GM21390 (cell line): ENCODE measurements around the gene LENG8.
"Not testable (repeated sequence)": the region's sequence is repeated elsewhere in the genome, so short reads cannot be mapped to it uniquely, and the experiment has no call there.

ENCODE experiments used
- ATAC-seq: cut with Tn5 transposase; IDR thresholded peaks from one replicate; pipeline ENCODE4 v1.9.1; 2021; ENCODE audit not compliant: unreplicated experiment

LENG8 gene

GRCh38 chr19:54460230-54461005 is 11.4 kb downstream of the LENG8 start:
- no peak for ATAC-seq

GRCh38 chr19:54461210-54461609 is 12.2 kb downstream of the LENG8 start:
- no peak for ATAC-seq

GRCh38 chr19:54461613-54462012 is 12.6 kb downstream of the LENG8 start:
- no peak for ATAC-seq

GRCh38 chr19:54462047-54462654 is 13.2 kb downstream of the LENG8 start:
- ATAC-seq = no peak

GRCh38 chr19:54462655-54463530 is 13.9 kb downstream of the LENG8 start:
- ATAC-seq = peak; percentile 14

- peak; percentile 46 for ATAC-seq
These were observed 14.6 kb downstream of the LENG8 start, which contains the start of gene LENG9 for GRCh38 chr19:54463531-54464043. TSS of gene LENG9 (minus strand) at chr19:54463778. CDS start at chr19:54463526, 252 bp downstream.

GRCh38 chr19:54464044-54464629 is 15.1 kb downstream of the LENG8 start:
- ATAC-seq = peak; percentile 41

- peak; percentile 36 for ATAC-seq
These were observed 15.8 kb downstream of the LENG8 start for GRCh38 chr19:54464630-54465425.

- no peak for ATAC-seq
These were observed 16.6 kb downstream of the LENG8 start for GRCh38 chr19:54465426-54466109.

GRCh38 chr19:54466110-54466480 is 17.1 kb downstream of the LENG8 start:
- not testable (repeated sequence) for ATAC-seq

- no peak for ATAC-seq
These were observed 20.5 kb downstream of the LENG8 start for GRCh38 chr19:54469496-54469934.

- no peak for ATAC-seq
These were observed 21.4 kb downstream of the LENG8 start for GRCh38 chr19:54470276-54470887.

GRCh38 chr19:54470991-54471782 is 22.2 kb downstream of the LENG8 start:
- no peak for ATAC-seq

- no peak for ATAC-seq
These were observed 24.3 kb downstream of the LENG8 start, which contains the start of gene CDC42EP5 for GRCh38 chr19:54473071-54473891. TSS of gene CDC42EP5 (minus strand) at chr19:54473296. CDS start at chr19:54465547, 7,749 bp downstream.

GRCh38 chr19:54473892-54474372 is 24.9 kb downstream of the LENG8 start:
- ATAC-seq = no peak

GRCh38 chr19:54475706-54476105 is 26.7 kb downstream of the LENG8 start:
- ATAC-seq = no peak

- no peak for ATAC-seq
These were observed 28.7 kb downstream of the LENG8 start for GRCh38 chr19:54477650-54478049.
